NCI-H2227 (cell line): ENCODE data around the gene S100A4.

Experiments
- DNase-seq: peaks from one replicate; lab custom pipeline; 2025; ENCODE audit not compliant: unreplicated experiment; lab: John Stamatoyannopoulos, UW

S100A4 gene

GRCh38 chr1:153509729-153510354 is 35.8 kb downstream of the S100A4 start:
- peak; percentile 23 for DNase-seq

- DNase-seq, result no peak
Observed at GRCh38 chr1:153509036-153509435, 36.6 kb downstream of the S100A4 start.

- no peak for DNase-seq
Observed at GRCh38 chr1:153507926-153508583, 37.6 kb downstream of the S100A4 start.

- DNase-seq, result no peak
Observed at GRCh38 chr1:153506831-153507413, 38.7 kb downstream of the S100A4 start.

- DNase-seq, result no peak
Observed at GRCh38 chr1:153506386-153506785, 39.2 kb downstream of the S100A4 start.

GRCh38 chr1:153505576-153505975 is 40.0 kb downstream of the S100A4 start:
- DNase-seq, result no peak

GRCh38 chr1:153503766-153504165 is 41.8 kb downstream of the S100A4 start:
- DNase-seq, result no peak

GRCh38 chr1:153498746-153499145 is 46.9 kb downstream of the S100A4 start:
- no peak for DNase-seq

- DNase-seq, result no peak
Observed at GRCh38 chr1:153495536-153495935, 50.1 kb downstream of the S100A4 start.

- peak; percentile 90 for DNase-seq
Observed at GRCh38 chr1:153494976-153495535, 50.5 kb downstream of the S100A4 start.
